Measurements from ENCODE around the gene PROKR2.

Gene PROKR2

DNA sequence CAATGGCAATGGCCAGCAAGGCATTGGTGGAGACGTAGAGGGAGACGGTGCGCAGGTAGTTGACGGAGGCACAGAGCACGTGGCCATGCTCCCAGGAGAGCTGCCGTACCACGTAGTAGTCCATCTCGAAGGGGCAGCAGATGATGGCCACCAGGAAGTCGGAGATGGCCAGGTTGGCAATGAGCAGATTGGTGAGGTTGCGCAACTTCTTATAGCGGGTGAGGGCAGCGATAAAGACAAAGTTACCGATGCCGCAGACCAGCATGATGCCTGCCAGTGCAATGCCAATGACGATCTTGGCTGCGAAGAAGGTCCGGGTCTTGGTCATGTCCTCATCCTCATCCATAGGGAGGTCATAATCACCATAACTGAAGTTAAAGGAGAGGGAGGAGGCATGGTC, 2.8 kb downstream of the PROKR2 start:
- no peak for DNase-seq (ENCODE audit: extremely low spot score)
- ChIA-PET CTCF (no interaction called here), POLR2A (no interaction called here)
- TF ChIP-seq FOXA1 (IDR thresholded peaks at IDR 0.05) (no peak), HDGF (IDR thresholded peaks at IDR 0.05; ENCODE audit: borderline replicate concordance) (no peak), ZNF384 (IDR thresholded peaks at IDR 0.05) (no peak), TARDBP (IDR thresholded peaks at IDR 0.05) (no peak), LEF1 (IDR thresholded peaks at IDR 0.05; ENCODE audit: borderline replicate concordance) (no peak), SP1 (IDR thresholded peaks at IDR 0.05) (no peak), FOXK2 (IDR thresholded peaks at IDR 0.05) (no peak), ELF4 (IDR thresholded peaks at IDR 0.05) (no peak), CTBP1 (IDR thresholded peaks at IDR 0.05; ENCODE audit: borderline replicate concordance) (no peak), NFRKB (IDR thresholded peaks at IDR 0.05) (no peak), BHLHE40 (IDR thresholded peaks at IDR 0.05; ENCODE audit: borderline replicate concordance) (no peak), L3MBTL2 (conservative IDR thresholded peaks at IDR 0.05) (no peak), ARNT (IDR thresholded peaks at IDR 0.05) (no peak), SUZ12 (IDR thresholded peaks at IDR 0.05) (no peak), FOXM1 (IDR thresholded peaks at IDR 0.05; ENCODE audit: borderline replicate concordance) (no peak)
- TF ChIP-seq, protein P1, sequence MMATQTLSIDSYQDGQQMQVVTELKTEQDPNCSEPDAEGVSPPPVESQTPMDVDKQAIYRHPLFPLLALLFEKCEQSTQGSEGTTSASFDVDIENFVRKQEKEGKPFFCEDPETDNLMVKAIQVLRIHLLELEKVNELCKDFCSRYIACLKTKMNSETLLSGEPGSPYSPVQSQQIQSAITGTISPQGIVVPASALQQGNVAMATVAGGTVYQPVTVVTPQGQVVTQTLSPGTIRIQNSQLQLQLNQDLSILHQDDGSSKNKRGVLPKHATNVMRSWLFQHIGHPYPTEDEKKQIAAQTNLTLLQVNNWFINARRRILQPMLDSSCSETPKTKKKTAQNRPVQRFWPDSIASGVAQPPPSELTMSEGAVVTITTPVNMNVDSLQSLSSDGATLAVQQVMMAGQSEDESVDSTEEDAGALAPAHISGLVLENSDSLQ (IDR thresholded peaks at IDR 0.05): no peak

DNA sequence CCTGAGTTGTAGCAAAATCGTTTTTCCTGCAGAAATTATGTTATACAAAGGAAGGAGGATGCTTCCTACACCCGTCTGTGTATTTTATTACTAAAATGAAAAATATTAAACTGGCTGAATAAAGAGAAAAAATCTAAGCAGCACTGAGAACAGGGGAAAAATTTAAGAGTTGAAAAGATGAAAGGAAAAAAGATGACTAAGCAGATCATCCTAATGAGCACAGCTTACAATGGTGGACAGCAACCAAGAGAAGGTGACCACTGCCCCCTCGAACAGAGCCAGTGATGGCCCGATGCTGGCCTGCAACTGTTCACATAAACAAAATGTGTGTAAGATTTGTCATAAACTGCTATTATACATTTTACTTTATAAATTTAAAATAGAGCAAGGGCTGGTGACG, 4.2 kb downstream of the PROKR2 start:
- POLR2A ChIA-PET: no interaction called here
- no peak for TF ChIP-seq ARNT (IDR thresholded peaks at IDR 0.05)
- no peak for TF ChIP-seq FOXK2 (IDR thresholded peaks at IDR 0.05)
- TF ChIP-seq TARDBP (IDR thresholded peaks at IDR 0.05): no peak
- TF ChIP-seq ELF4 (IDR thresholded peaks at IDR 0.05): no peak
- TF ChIP-seq BHLHE40 (IDR thresholded peaks at IDR 0.05; ENCODE audit: borderline replicate concordance): no peak
- TF ChIP-seq, protein P1 (IDR thresholded peaks at IDR 0.05): no peak
- TF ChIP-seq SP1 (IDR thresholded peaks at IDR 0.05): no peak
- TF ChIP-seq LEF1 (IDR thresholded peaks at IDR 0.05; ENCODE audit: borderline replicate concordance): no peak
- no peak for TF ChIP-seq HDGF (IDR thresholded peaks at IDR 0.05; ENCODE audit: borderline replicate concordance)
- no peak for TF ChIP-seq L3MBTL2 (conservative IDR thresholded peaks at IDR 0.05)
- TF ChIP-seq FOXM1 (IDR thresholded peaks at IDR 0.05; ENCODE audit: borderline replicate concordance): no peak
- TF ChIP-seq ZNF384 (IDR thresholded peaks at IDR 0.05): no peak
- TF ChIP-seq NFRKB (IDR thresholded peaks at IDR 0.05): no peak
- CTCF ChIA-PET: no interaction called here

DNA sequence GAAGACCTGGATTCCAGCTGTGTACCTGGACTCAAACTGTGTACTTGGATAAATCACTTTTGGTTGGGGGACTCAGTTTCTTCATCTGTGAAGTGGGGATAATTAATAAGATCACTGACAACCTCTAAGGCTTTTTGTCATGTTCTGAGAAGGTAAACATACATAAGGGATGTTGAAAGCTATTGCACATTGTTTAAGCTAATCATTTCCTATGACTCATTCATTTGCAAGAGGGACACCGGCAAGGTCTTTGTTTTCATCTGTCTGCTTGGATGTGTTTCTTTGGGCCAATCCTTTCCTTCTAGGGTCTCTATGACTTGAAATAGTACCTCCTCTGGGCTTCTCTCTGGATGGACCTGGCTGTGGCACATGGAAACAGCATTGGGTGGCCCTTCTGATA, 6.8 kb downstream of the PROKR2 start:
- TF ChIP-seq LEF1 (IDR thresholded peaks at IDR 0.05; ENCODE audit: borderline replicate concordance) (no peak), ARNT (IDR thresholded peaks at IDR 0.05) (no peak), SUZ12 (IDR thresholded peaks at IDR 0.05) (no peak), ELF4 (IDR thresholded peaks at IDR 0.05) (no peak), HDGF (IDR thresholded peaks at IDR 0.05; ENCODE audit: borderline replicate concordance) (no peak), CTBP1 (IDR thresholded peaks at IDR 0.05; ENCODE audit: borderline replicate concordance) (no peak), FOXM1 (IDR thresholded peaks at IDR 0.05; ENCODE audit: borderline replicate concordance) (no peak), TARDBP (IDR thresholded peaks at IDR 0.05) (no peak), BHLHE40 (IDR thresholded peaks at IDR 0.05; ENCODE audit: borderline replicate concordance) (no peak), FOXK2 (IDR thresholded peaks at IDR 0.05) (no peak), ZNF384 (IDR thresholded peaks at IDR 0.05) (no peak), FOXA1 (IDR thresholded peaks at IDR 0.05) (no peak), NFRKB (IDR thresholded peaks at IDR 0.05) (no peak), SP1 (IDR thresholded peaks at IDR 0.05) (no peak), L3MBTL2 (conservative IDR thresholded peaks at IDR 0.05) (no peak)
- TF ChIP-seq, protein P1 (IDR thresholded peaks at IDR 0.05): no peak
- POLR2A ChIA-PET: no interaction called here
- CTCF ChIA-PET: no interaction called here
- DNase-seq (ENCODE audit: extremely low spot score): no peak

More for the DNA sequence above, 4.2 kb downstream of the PROKR2 start:
- no peak for DNase-seq (ENCODE audit: extremely low spot score)

DNA sequence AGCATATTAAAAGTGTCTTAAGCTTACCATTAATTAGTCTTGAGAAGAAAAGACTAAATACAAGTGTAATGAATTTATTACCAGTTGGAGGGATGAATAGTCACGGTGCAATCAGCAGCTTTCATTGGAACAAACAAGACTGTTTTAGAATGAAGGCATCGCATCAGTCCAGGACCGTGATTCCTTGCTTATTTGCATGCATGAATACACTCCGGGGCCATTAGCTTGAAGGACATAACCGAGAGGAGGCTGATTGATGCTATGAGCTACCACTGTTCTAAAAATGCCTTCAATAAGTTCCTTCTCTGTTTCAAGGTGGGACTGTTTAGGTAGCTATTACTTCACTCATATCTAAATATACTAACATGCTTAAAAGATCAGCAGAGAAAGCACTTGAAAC, 17.9 kb downstream of the PROKR2 start:
- no peak for TF ChIP-seq FOXK2 (IDR thresholded peaks at IDR 0.05)
- TF ChIP-seq, protein P1 (IDR thresholded peaks at IDR 0.05): no peak
- TF ChIP-seq TARDBP (IDR thresholded peaks at IDR 0.05): no peak
- TF ChIP-seq ZNF384 (IDR thresholded peaks at IDR 0.05): no peak
- no peak for TF ChIP-seq ARNT (IDR thresholded peaks at IDR 0.05)
- TF ChIP-seq NFRKB (IDR thresholded peaks at IDR 0.05): no peak
- TF ChIP-seq FOXA1 (IDR thresholded peaks at IDR 0.05): no peak
- TF ChIP-seq ELF4 (IDR thresholded peaks at IDR 0.05): no peak
- no peak for TF ChIP-seq BHLHE40 (IDR thresholded peaks at IDR 0.05; ENCODE audit: borderline replicate concordance)
- no peak for TF ChIP-seq CTBP1 (IDR thresholded peaks at IDR 0.05; ENCODE audit: borderline replicate concordance)
- no peak for TF ChIP-seq SP1 (IDR thresholded peaks at IDR 0.05)
- no peak for TF ChIP-seq LEF1 (IDR thresholded peaks at IDR 0.05; ENCODE audit: borderline replicate concordance)
- no peak for TF ChIP-seq SUZ12 (IDR thresholded peaks at IDR 0.05)
- TF ChIP-seq L3MBTL2 (conservative IDR thresholded peaks at IDR 0.05): no peak
- TF ChIP-seq FOXM1 (IDR thresholded peaks at IDR 0.05; ENCODE audit: borderline replicate concordance): no peak
- no peak for TF ChIP-seq HDGF (IDR thresholded peaks at IDR 0.05; ENCODE audit: borderline replicate concordance)
- POLR2A ChIA-PET: no interaction called here
- no peak for DNase-seq (ENCODE audit: extremely low spot score)
- CTCF ChIA-PET: interaction anchor here (0.5 kb wide), 1 partner anchor 262 kb away, joined by 3 read pairs; no protein-coding TSS in a partner anchor

DNA sequence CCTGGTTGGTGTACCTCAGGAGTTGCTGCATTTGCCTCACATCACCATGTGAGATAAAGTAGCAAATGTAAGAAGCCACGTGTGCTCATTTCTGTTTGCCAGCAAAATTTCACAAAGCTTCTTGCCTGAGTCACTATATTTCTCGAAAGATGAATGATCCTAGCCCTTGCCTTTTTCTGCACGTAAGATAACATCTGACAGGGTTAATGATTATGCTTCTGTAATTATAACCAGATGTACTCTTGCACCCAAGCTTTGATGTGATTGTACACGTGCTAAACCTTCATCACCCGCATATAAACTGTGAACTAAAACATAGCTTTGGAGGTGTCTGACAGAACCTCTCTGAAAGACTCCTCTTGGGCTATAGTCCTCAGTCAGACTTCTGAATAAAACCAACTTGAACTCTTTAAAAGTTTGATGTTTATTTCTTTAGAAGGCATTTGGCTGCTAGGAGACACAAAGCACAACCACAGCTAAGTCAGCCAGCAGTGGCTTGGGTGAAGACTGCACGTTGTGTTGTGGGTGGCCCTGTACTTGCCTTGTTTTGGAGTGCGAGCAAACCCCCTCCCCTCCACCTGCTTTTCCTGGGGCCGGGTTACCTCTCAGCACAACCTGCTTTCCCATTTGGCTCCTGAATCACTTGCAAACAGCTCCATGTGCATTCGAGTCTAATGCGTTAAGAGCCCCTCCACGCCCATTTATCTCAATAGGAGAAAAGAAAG, 19.3 kb downstream of the PROKR2 start:
- DNase-seq (ENCODE audit: extremely low spot score): no peak
- ChIA-PET CTCF (no interaction called here), POLR2A (no interaction called here)
- TF ChIP-seq ZNF384 (IDR thresholded peaks at IDR 0.05): no peak
- TF ChIP-seq, protein P1 (IDR thresholded peaks at IDR 0.05): no peak

Measured in HEK293T (cell line).